Measurements from ENCODE around the gene SUMO4. TPM values are rescaled to one million over a fixed set of nuclear protein-coding genes. Genes with fewer than 3 reads are reported as not detected.

Gene SUMO4
- total and polyA plus RNA-seq, 9 of the 15 experiments (the other 6 are each of a cell fraction or from before 2014, with no cell fraction given) = 0.20 to 1.9 (median 0.50) TPM; not detected in 2

DNA sequence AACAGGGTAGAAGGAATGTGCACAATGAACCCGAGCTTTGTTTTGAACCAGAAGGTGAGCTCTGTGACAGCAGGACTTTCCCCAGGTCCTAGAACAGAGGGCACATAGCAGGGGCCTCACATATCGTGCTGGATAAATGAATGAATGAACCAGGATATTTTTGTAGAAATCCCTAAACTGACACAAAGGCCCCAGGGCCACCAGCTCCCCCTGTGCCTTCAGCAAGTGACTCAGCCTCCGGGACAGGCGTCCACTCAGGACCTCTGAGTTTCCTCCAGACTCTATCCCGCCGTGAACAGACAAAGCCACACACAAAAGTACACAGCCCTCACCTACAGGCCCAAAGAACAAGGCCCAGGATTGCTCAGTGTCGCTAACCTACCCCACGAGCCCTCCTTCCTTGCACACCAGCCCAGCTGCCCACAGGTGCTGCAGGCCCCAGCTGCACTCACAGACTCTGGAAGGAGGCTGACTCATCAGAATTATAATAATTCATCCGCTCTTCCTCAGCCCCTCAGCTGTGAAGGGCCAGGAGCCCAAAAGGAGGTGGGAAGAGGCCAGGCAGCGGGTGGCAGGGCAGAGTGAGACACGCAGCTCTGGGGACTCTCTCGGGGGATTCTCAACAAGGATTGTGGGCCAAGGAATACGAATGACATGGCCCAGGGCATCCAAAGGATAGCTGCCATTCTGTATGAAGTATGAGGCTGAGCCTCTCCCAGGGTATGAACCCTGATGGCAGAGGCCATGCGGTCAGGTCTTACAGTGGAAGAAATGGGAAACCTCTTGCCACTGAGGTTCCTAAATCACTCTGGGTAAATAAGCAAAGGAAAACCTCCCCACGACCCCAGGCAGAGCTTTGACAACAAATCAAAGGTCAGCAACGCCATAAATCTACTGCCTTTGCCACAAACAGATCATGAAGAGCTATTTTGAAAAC, 40.9 kb downstream of the SUMO4 start:
- peaks cover 3% of the 10 kb centered on the region; the same call in 1 of the 2 replicates for H3K9me3 ChIP-seq (replicated peaks; ENCODE audit: control insufficient read depth, insufficient read depth, low read depth, low read length)
- TF ChIP-seq MEIS2 (IDR thresholded peaks at IDR 0.05; ENCODE audit: partially characterized antibody) (peak; percentile 6), C11orf30 (IDR thresholded peaks at IDR 0.05; ENCODE audit: low read depth) (peak; percentile 85), BRD4 (IDR thresholded peaks at IDR 0.05) (no peak), MAFG (tag; conservative IDR thresholded peaks at IDR 0.05) (peak; percentile 74), ZNF316 (IDR thresholded peaks at IDR 0.05) (peak; percentile 88), HCFC1 (IDR thresholded peaks at IDR 0.05; ENCODE audit: low read depth, low read length) (no peak), MEF2A (IDR thresholded peaks at IDR 0.05; ENCODE audit: control insufficient read depth, low read depth, low read length) (no peak), HMG20B (CRISPR knock-in tag; IDR thresholded peaks at IDR 0.05) (no peak), MAFK (IDR thresholded peaks at IDR 0.05; ENCODE audit: low read length) (peak; percentile 27; the same call in 1 of the 2 replicates), SIRT6 (IDR thresholded peaks at IDR 0.05; ENCODE audit: low read depth, low read length) (no peak), TSC22D4 (tag; IDR thresholded peaks at IDR 0.05) (no peak), EP300 (IDR thresholded peaks at IDR 0.05; ENCODE audit: low read length) (no peak), ZC3H8 (IDR thresholded peaks at IDR 0.05) (no peak), MCM7 (IDR thresholded peaks at IDR 0.05) (no peak)
- TF ChIP-seq, protein P1, sequence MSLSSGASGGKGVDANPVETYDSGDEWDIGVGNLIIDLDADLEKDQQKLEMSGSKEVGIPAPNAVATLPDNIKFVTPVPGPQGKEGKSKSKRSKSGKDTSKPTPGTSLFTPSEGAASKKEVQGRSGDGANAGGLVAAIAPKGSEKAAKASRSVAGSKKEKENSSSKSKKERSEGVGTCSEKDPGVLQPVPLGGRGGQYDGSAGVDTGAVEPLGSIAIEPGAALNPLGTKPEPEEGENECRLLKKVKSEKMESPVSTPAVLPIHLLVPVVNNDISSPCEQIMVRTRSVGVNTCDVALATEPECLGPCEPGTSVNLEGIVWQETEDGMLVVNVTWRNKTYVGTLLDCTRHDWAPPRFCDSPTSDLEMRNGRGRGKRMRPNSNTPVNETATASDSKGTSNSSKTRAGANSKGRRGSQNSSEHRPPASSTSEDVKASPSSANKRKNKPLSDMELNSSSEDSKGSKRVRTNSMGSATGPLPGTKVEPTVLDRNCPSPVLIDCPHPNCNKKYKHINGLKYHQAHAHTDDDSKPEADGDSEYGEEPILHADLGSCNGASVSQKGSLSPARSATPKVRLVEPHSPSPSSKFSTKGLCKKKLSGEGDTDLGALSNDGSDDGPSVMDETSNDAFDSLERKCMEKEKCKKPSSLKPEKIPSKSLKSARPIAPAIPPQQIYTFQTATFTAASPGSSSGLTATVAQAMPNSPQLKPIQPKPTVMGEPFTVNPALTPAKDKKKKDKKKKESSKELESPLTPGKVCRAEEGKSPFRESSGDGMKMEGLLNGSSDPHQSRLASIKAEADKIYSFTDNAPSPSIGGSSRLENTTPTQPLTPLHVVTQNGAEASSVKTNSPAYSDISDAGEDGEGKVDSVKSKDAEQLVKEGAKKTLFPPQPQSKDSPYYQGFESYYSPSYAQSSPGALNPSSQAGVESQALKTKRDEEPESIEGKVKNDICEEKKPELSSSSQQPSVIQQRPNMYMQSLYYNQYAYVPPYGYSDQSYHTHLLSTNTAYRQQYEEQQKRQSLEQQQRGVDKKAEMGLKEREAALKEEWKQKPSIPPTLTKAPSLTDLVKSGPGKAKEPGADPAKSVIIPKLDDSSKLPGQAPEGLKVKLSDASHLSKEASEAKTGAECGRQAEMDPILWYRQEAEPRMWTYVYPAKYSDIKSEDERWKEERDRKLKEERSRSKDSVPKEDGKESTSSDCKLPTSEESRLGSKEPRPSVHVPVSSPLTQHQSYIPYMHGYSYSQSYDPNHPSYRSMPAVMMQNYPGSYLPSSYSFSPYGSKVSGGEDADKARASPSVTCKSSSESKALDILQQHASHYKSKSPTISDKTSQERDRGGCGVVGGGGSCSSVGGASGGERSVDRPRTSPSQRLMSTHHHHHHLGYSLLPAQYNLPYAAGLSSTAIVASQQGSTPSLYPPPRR (CRISPR knock-in tag; IDR thresholded peaks at IDR 0.05; ENCODE audit: borderline replicate concordance) = no peak
- H3K9ac ChIP-seq (ENCODE audit: insufficient read depth in 1 of 2, low read depth in 2 of 2, low read length in 2 of 2) = no peak overlapping the region
- no peak overlapping the region for H3K4me3 ChIP-seq
- no peak overlapping the region for H2AFZ ChIP-seq (ENCODE audit: low read depth, low read length)
- no peak for DNase-seq (ENCODE audit: extremely low read depth in 1 of 4, low spot score in 3 of 4)
- no peaks in the 10 kb centered on the region for H3K36me3 ChIP-seq (ENCODE audit: control insufficient read depth, insufficient read depth, low read length)
- no peaks in the 10 kb centered on the region for H3K9me1 ChIP-seq (ENCODE audit: control insufficient read depth, insufficient read depth, low read length)
- H3K4me2 ChIP-seq (ENCODE audit: insufficient read depth, low read length) = no peak overlapping the region
- CTCF ChIA-PET (ENCODE audit: low intra/inter-chr PET ratio) = no interaction called here
- POLR2A ChIA-PET = interaction anchor here (0.6 to 1.5 kb wide), 3 partner anchors 9 to 473 kb away, joined by 3 to 4 read pairs (median 3); no protein-coding TSS in a partner anchor
- H3K79me2 ChIP-seq (ENCODE audit: control insufficient read depth, insufficient read depth, low read length) = no peaks in the 10 kb centered on the region
- no peaks in the 10 kb centered on the region for H3K4me1 ChIP-seq (replicated peaks in 1 of 2; ENCODE audit: control insufficient read depth in 2 of 2, insufficient read depth in 2 of 2, low read length in 2 of 2)
- no peaks in the 10 kb centered on the region for H4K20me1 ChIP-seq (replicated peaks; ENCODE audit: control insufficient read depth, insufficient read depth, low read length)
- 4% methylated on average over 16 of the region's 16 CpGs for WGBS (ENCODE audit: insufficient coverage, low coverage, missing lambda C conversion rate)
- peaks cover 22 to 67% of the 10 kb centered on the region in 2 experiments for H3K27me3 ChIP-seq (ENCODE audit: control insufficient read depth in 2 of 2, insufficient read depth in 2 of 2, low read length in 2 of 2)
- in situ Hi-C loops (cut with MboI) = loop anchor here (25.0 kb wide), 1 partner anchor 879 kb away; no protein-coding TSS in a partner anchor
- peak; percentile 42 for ATAC-seq
- no peak overlapping the region for H3K27ac ChIP-seq (ENCODE audit: extremely low read depth, low read depth, low read length)
- intact Hi-C loops (cut with micrococcal nuclease) = no loop called here
- FAIRE-seq = no peak
- BruUV-seq (replicated peaks) = no TSS peak

All from K562 (cell line).